ENCODE data around the gene CD2BP2.
"Not testable (repeated sequence)": the region's sequence is repeated elsewhere in the genome, so short reads cannot be mapped to it uniquely, and the experiment has no call there.

Gene CD2BP2

DNA sequence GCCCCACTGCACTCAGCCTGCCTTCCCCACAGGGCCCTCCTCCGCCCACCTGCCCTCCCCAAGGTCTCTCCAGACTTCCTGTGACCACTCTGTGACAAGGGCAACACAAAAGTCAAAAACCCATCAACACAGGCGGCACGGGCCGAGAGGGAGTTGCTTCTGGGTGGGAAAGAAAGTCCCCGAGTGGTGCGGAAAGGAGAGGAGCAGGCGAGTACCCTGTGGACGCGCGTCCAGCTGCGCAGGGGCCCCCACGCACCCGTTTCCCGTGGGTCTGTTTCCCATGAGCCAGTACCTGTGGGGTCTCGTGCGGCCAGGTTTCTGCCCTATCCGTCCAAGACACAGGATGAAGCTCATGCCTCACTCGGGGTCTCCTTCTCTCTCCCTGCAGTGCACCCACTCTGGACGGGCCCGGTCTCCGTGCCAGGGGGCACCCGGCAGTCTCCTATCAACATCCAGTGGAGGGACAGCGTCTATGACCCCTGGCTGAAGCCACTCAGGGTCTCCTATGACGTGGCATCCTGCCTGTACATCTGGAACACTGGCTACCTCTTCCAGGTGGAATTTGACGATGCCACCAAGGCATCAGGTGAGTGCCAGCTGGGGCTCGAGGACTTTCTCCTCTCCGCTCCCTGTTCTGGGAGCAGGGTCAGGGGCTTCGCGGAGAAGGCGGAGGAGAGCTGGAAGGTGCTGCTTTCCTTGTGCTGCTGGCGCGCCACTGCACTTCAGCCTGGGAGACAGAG lies 12.2 kb downstream of the CD2BP2 start:
- no peak for DNase-seq (ENCODE audit: low spot score)

- DNase-seq (ENCODE audit: low spot score): not testable (repeated sequence)
These were observed 13.1 kb downstream of the CD2BP2 start for GRCh38 chr16:30341971-30342370.

GRCh38 chr16:30340621-30341020 lies 14.5 kb downstream of the CD2BP2 start:
- no peak for DNase-seq (ENCODE audit: low spot score)

DNA sequence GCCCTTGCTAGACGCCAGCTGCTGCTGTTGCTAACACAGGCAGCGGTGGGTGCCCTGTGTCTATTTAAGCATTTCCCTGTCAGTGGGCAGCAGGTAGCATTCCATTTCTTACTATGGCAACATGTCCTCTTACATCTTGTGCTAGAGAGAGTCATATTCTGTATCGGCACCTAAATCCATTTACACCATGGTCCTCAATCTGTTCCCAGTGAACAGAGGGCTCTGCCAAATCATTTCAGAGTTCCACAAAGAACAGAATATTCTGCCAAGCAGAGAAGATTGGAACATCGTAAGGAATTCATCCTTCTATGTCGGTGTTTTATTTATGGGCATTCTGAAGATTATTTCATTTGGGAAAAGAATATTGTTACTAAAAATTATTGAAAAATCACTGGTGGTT lies 16.4 kb downstream of the CD2BP2 start:
- not testable (repeated sequence) for DNase-seq (ENCODE audit: low spot score)

DNA sequence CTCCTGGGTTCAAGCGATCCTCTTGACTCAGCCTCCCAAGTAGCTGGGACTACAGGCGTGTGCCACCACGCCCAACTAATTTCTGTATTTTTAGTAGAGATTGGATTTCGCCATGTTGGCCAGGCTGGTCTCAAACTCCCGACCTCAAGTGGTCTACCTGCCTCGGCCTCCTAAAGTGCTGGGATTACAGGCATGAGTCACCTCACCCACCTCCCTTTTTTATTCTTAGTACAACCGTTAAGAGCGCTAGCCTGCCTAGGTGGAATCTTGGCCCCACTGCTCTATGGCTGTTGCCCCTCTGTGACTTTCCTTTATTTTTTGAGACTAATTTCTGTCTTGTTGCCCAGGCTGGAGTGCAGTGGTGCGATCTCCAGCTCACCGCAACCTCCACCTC lies 17.1 kb downstream of the CD2BP2 start:
- DNase-seq (ENCODE audit: low spot score): not testable (repeated sequence)

DNA sequence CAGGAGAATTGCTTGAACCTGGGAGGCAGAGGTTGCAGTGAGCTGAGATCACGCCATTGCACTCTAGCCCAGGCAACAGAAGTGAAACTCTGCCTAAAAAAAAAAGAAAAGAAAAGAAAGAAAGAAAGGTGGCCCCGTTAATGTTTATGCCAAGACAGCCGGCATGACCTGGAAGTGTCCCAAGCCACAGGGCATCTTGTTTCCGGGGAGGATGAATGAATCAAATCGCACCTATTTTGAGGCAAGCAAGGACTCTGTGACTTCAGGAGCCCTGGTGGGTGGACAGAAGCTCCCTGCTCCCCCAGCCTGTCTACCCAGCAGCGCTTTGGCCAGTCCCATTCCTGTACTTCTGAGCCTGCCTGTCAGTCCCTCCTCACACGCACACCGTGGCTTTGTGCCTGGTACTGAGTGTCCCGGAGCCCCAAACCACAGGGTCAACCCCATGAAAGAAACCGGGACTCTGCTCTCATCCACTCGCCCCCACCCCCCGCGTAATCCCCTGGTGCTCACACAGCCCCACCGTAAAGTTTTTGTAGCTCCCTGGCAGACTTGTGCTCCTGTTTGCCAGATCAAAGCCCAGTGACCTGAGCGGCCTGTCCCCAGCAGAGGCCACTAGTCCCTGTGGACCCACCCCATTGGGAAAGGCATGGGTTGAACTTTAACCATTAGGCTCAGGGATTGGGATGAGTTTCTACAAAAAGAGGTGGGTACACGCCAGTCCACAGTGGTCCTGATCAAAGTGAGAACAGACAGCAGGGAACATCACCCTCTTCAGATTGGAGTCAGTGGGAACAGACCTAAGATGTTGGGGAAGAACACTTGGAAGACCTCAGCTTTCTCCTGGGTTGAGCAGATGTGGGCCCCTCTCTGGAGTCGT lies 19.3 kb downstream of the CD2BP2 start:
- no peak for DNase-seq (ENCODE audit: low spot score)

- peak; percentile 78 for DNase-seq (ENCODE audit: low spot score)
These were observed 20.0 kb downstream of the CD2BP2 start for GRCh38 chr16:30335028-30335597.

- not testable (repeated sequence) for DNase-seq (ENCODE audit: low spot score)
These were observed 20.6 kb downstream of the CD2BP2 start for GRCh38 chr16:30334473-30334989.

DNA sequence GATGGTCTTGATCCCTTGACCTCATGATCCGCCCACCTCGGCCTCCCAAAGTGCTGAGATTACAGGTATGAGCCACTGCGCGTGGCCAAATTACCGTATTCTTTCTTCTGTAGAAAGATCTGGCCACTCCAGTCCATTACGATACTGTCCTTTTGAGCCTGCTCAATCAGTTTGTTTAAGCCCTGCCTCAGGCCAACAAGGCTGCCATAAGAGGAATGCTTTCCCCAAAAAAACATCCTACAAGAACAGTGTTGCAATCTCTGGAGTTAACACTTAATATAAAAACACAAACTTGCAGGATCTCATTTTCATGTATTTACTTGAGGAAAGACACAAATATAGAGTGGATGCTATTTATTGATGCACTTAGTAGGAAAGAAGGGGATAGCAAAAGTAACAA lies 30.9 kb downstream of the CD2BP2 start:
- DNase-seq (ENCODE audit: low spot score): not testable (repeated sequence)

GRCh38 chr16:30318647-30319046 lies 36.5 kb downstream of the CD2BP2 start:
- not testable (repeated sequence) for DNase-seq (ENCODE audit: low spot score)

GRCh38 chr16:30310937-30311336 lies 44.2 kb downstream of the CD2BP2 start:
- DNase-seq (ENCODE audit: low spot score): not testable (repeated sequence)

GRCh38 chr16:30309255-30309654 lies 45.9 kb downstream of the CD2BP2 start:
- DNase-seq (ENCODE audit: low spot score): not testable (repeated sequence)

All from globus pallidus (tissue), 1 donor.